EH (cell line): ENCODE measurements around the gene ROBO2.
"Not testable (repeated sequence)": the region's sequence is repeated elsewhere in the genome, so short reads cannot be mapped to it uniquely, and the experiment has no call there.

Source experiments
- DNase-seq: peaks from one replicate; pipeline ENCODE4 v3.0.0-alpha.2; 2015; ENCODE audit warnings: low read depth

Gene ROBO2

GRCh38 chr3:77329116-77329515 is 289.2 kb downstream of the ROBO2 start:
- peak; percentile 47 for DNase-seq

GRCh38 chr3:77338195-77338594 is 298.3 kb downstream of the ROBO2 start:
- no peak for DNase-seq

- no peak for DNase-seq
These were observed 302.1 kb downstream of the ROBO2 start for GRCh38 chr3:77342027-77342426.

GRCh38 chr3:77342688-77343087 is 302.8 kb downstream of the ROBO2 start:
- no peak for DNase-seq

GRCh38 chr3:77345009-77345408 is 305.1 kb downstream of the ROBO2 start:
- DNase-seq, result no peak

GRCh38 chr3:77348244-77348855 is 308.5 kb downstream of the ROBO2 start:
- peak; percentile 61 for DNase-seq

GRCh38 chr3:77354958-77355357 is 315.1 kb downstream of the ROBO2 start:
- no peak for DNase-seq

- DNase-seq, result no peak
These were observed 323.0 kb downstream of the ROBO2 start for GRCh38 chr3:77362936-77363335.

- DNase-seq, result no peak
These were observed 325.3 kb downstream of the ROBO2 start for GRCh38 chr3:77365152-77365551.

- DNase-seq, result peak; percentile 88
These were observed 330.5 kb downstream of the ROBO2 start for GRCh38 chr3:77370413-77370812.

GRCh38 chr3:77372018-77372417 is 332.1 kb downstream of the ROBO2 start:
- DNase-seq, result no peak

- no peak for DNase-seq
These were observed 332.9 kb downstream of the ROBO2 start for GRCh38 chr3:77372634-77373346.

GRCh38 chr3:77373619-77374018 is 333.7 kb downstream of the ROBO2 start:
- no peak for DNase-seq

GRCh38 chr3:77376511-77376910 is 336.6 kb downstream of the ROBO2 start:
- DNase-seq, result no peak

GRCh38 chr3:77377717-77378116 is 337.8 kb downstream of the ROBO2 start:
- no peak for DNase-seq

GRCh38 chr3:77380136-77380535 is 340.2 kb downstream of the ROBO2 start:
- no peak for DNase-seq

- DNase-seq, result no peak
These were observed 341.5 kb downstream of the ROBO2 start for GRCh38 chr3:77381431-77381830.

- DNase-seq, result no peak
These were observed 352.3 kb downstream of the ROBO2 start for GRCh38 chr3:77392181-77392580.

- no peak for DNase-seq
These were observed 354.1 kb downstream of the ROBO2 start for GRCh38 chr3:77394046-77394445.

- DNase-seq, result no peak
These were observed 365.0 kb downstream of the ROBO2 start for GRCh38 chr3:77404871-77405270.

- DNase-seq, result no peak
These were observed 367.5 kb downstream of the ROBO2 start for GRCh38 chr3:77407441-77407840.

- DNase-seq, result not testable (repeated sequence)
These were observed 370.4 kb downstream of the ROBO2 start for GRCh38 chr3:77410334-77410733.

GRCh38 chr3:77411334-77411733 is 371.4 kb downstream of the ROBO2 start:
- DNase-seq, result no peak

- DNase-seq, result peak; percentile 95
These were observed 372.1 kb downstream of the ROBO2 start for GRCh38 chr3:77412021-77412438.
